Measurements from ENCODE around the gene RNF220.

DNA sequence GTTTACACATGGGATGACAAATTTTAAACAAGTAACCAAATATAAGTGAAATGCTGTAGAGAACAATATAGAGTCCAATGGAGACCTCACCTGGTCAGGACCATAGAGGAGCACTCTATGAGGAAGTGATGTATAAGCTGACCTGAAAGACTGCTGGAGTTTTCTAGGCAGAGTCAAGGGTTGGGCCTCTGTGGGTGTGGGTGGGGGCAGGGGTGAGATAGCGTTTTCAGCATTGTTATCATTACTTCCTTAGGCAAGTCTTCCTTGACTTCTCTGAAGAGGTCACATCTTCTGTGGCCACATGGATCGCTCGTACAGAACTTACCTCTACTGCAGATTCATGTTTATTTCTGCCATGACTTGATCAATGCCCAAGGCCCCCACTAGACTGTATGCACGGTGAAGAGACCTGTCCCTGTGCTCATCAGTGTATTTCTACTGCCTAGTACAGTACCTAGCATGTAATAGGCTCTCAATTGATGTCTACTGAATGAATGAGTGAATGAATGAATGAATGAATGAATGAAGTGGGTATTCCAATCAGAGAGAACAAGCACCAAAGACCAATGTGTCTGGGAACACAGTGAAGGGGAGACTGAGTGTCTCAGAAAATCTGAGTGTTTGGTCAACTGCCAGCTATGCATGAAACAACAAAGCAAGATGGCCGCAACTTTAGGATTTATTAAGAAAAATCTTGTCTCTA lies 116.5 kb downstream of the RNF220 start:
- TF ChIP-seq, protein P1, sequence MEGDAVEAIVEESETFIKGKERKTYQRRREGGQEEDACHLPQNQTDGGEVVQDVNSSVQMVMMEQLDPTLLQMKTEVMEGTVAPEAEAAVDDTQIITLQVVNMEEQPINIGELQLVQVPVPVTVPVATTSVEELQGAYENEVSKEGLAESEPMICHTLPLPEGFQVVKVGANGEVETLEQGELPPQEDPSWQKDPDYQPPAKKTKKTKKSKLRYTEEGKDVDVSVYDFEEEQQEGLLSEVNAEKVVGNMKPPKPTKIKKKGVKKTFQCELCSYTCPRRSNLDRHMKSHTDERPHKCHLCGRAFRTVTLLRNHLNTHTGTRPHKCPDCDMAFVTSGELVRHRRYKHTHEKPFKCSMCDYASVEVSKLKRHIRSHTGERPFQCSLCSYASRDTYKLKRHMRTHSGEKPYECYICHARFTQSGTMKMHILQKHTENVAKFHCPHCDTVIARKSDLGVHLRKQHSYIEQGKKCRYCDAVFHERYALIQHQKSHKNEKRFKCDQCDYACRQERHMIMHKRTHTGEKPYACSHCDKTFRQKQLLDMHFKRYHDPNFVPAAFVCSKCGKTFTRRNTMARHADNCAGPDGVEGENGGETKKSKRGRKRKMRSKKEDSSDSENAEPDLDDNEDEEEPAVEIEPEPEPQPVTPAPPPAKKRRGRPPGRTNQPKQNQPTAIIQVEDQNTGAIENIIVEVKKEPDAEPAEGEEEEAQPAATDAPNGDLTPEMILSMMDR (conservative IDR thresholded peaks at IDR 0.05; ENCODE audit: low read depth, low read length): no peak
- TF ChIP-seq CEBPB (IDR thresholded peaks at IDR 0.05; ENCODE audit: low read depth, low read length) (no peak), SMC3 (IDR thresholded peaks at IDR 0.05; ENCODE audit: low read depth, low read length) (no peak), MAFK (IDR thresholded peaks at IDR 0.05; ENCODE audit: low read depth, low read length) (no peak), RAD21 (IDR thresholded peaks at IDR 0.05; ENCODE audit: low read length) (no peak), BHLHE40 (IDR thresholded peaks at IDR 0.05; ENCODE audit: low read depth, low read length) (no peak), POLR2A (IDR thresholded peaks at IDR 0.05; ENCODE audit: low read depth, low read length) (no peak), RCOR1 (IDR thresholded peaks at IDR 0.05; ENCODE audit: insufficient replicate concordance, low read length) (no peak), RFX5 (IDR thresholded peaks at IDR 0.05; ENCODE audit: low read depth, low read length) (no peak)
- TF ChIP-seq, protein P2, sequence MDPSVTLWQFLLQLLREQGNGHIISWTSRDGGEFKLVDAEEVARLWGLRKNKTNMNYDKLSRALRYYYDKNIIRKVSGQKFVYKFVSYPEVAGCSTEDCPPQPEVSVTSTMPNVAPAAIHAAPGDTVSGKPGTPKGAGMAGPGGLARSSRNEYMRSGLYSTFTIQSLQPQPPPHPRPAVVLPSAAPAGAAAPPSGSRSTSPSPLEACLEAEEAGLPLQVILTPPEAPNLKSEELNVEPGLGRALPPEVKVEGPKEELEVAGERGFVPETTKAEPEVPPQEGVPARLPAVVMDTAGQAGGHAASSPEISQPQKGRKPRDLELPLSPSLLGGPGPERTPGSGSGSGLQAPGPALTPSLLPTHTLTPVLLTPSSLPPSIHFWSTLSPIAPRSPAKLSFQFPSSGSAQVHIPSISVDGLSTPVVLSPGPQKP (IDR thresholded peaks at IDR 0.05; ENCODE audit: borderline replicate concordance, low read depth, low read length): no peak
